Stimulated activated CD4-positive, alpha-beta T cell treated with anti-CD3 and anti-CD28 coated beads, Interleukin-15, amount 100 ng/mL, for 48 hours (primary cell): Measurements from ENCODE around the gene TTC29.

Experiments
- DNase-seq, 2 donors: peaks; one replicate each; pipeline ENCODE4 v3.0.0-alpha.2; 2020; ENCODE audit warnings: low read depth in 2 of 2

Gene TTC29

GRCh38 chr4:146945556-146946374 is at the start of gene TTC29:
Gene TTC29, minus strand, starts transcription at chr4:146945864. Its CDS starts 5,969 bp downstream, at chr4:146939895.
- peak; percentile 72 to 87 for DNase-seq

- DNase-seq: no peak
Observed at GRCh38 chr4:146981651-146982050, 36.0 kb upstream of the TTC29 start.

- no peak for DNase-seq
Observed at GRCh38 chr4:146978641-146979040, 33.0 kb upstream of the TTC29 start.

- no peak for DNase-seq
Observed at GRCh38 chr4:146976145-146976544, 30.5 kb upstream of the TTC29 start.

- DNase-seq: no peak
Observed at GRCh38 chr4:146975527-146975926, 29.9 kb upstream of the TTC29 start.

GRCh38 chr4:146975036-146975435 is 29.4 kb upstream of the TTC29 start:
- no peak for DNase-seq

- no peak for DNase-seq
Observed at GRCh38 chr4:146972036-146972435, 26.4 kb upstream of the TTC29 start.

- DNase-seq: no peak
Observed at GRCh38 chr4:146969126-146969525, 23.5 kb upstream of the TTC29 start.

- no peak for DNase-seq
Observed at GRCh38 chr4:146960634-146961033, 15.0 kb upstream of the TTC29 start.

GRCh38 chr4:146959692-146960091 is 14.0 kb upstream of the TTC29 start:
- DNase-seq: no peak

GRCh38 chr4:146957237-146957636 is 11.6 kb upstream of the TTC29 start:
- no peak for DNase-seq

- no peak for DNase-seq
Observed at GRCh38 chr4:146952896-146953295, 7.2 kb upstream of the TTC29 start.

- no peak for DNase-seq
Observed at GRCh38 chr4:146949559-146949958, 3.9 kb upstream of the TTC29 start.

GRCh38 chr4:146943691-146944375 is 1.8 kb downstream of the TTC29 start:
- no peak for DNase-seq

- DNase-seq: no peak
Observed at GRCh38 chr4:146932116-146932515, 13.5 kb downstream of the TTC29 start.

- no peak for DNase-seq
Observed at GRCh38 chr4:146930673-146931072, 15.0 kb downstream of the TTC29 start.

GRCh38 chr4:146927695-146928094 is 18.0 kb downstream of the TTC29 start:
- no peak for DNase-seq

- DNase-seq: no peak
Observed at GRCh38 chr4:146916479-146917076, 29.1 kb downstream of the TTC29 start.

- no peak for DNase-seq
Observed at GRCh38 chr4:146915132-146915531, 30.5 kb downstream of the TTC29 start.

- DNase-seq: no peak
Observed at GRCh38 chr4:146900295-146900694, 45.4 kb downstream of the TTC29 start.

GRCh38 chr4:146890301-146890700 is 55.4 kb downstream of the TTC29 start:
- DNase-seq: no peak

- no peak for DNase-seq
Observed at GRCh38 chr4:146883070-146883469, 62.6 kb downstream of the TTC29 start.

GRCh38 chr4:146857298-146857697 is 88.4 kb downstream of the TTC29 start:
- no peak for DNase-seq
